Nephron (organoid): ENCODE measurements around the gene MYBBP1A.

ENCODE experiments used
- H3K27ac Mint-ChIP-seq, 3 experiments: 2 replicates each; pipeline ENCODE4 v1.8.0; 2020; ENCODE audit warnings: mixed read lengths in 3 of 3, mild to moderate bottlenecking in 2 of 3, moderate library complexity in 1 of 3
- H3K27me3 Mint-ChIP-seq: 2 replicates; pipeline ENCODE4 v1.8.0; 2021; ENCODE audit warnings: low read depth, mild to moderate bottlenecking, moderate library complexity, mixed read lengths
- H3K36me3 Mint-ChIP-seq: 2 replicates; pipeline ENCODE4 v1.8.0; 2020; ENCODE audit warnings: low read depth, mixed read lengths
- H3K4me1 Mint-ChIP-seq: 2 replicates; pipeline ENCODE4 v1.8.0; 2020; ENCODE audit warnings: mixed read lengths
- H3K4me3 Mint-ChIP-seq, 3 experiments: 2 replicates each; pipeline ENCODE4 v1.8.0; 2020; ENCODE audit warnings: mild to moderate bottlenecking in 3 of 3, mixed read lengths in 3 of 3, moderate library complexity in 2 of 3
- H3K9me3 Mint-ChIP-seq: 2 replicates; pipeline ENCODE4 v1.8.0; 2020; ENCODE audit warnings: mixed read lengths
- TF ChIP-seq, protein P1 (sequence below), 3 experiments: fragments of 200-600 bp; sonication (generic); IDR thresholded peaks; one replicate each; pipeline ENCODE4 v1.5.0; 2021; ENCODE audit warnings: antibody characterized with exemption in 3 of 3; ENCODE audit not compliant: unreplicated experiment in 3 of 3

Gene MYBBP1A

DNA sequence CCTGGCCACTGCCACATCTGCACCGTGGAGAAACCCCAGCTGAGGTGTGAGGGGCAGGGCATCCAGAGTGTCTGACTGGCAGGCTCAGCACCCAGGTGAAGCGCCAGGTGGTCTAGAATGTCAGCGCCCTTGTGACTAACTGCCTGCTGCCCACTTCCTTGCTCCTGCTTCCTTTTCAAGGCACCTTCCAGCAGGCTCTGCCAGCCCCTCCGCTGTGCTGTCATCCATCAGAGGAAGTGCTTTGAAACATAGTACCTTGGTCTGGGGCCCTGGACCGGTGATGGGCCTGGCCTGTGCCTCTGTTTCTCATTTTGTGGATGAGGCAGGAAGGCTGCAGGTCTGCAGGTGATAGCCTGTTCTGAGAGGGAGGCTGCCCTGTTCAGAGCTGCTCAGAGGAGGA, 51.0 kb downstream of the MYBBP1A start:
- no peak overlapping the region for H3K27ac Mint-ChIP-seq
- peaks cover 14% of the 10 kb centered on the region for H3K4me1 Mint-ChIP-seq
- no peaks in the 10 kb centered on the region for H3K36me3 Mint-ChIP-seq
- H3K9me3 Mint-ChIP-seq, result no peaks in the 10 kb centered on the region
- TF ChIP-seq, protein P1, sequence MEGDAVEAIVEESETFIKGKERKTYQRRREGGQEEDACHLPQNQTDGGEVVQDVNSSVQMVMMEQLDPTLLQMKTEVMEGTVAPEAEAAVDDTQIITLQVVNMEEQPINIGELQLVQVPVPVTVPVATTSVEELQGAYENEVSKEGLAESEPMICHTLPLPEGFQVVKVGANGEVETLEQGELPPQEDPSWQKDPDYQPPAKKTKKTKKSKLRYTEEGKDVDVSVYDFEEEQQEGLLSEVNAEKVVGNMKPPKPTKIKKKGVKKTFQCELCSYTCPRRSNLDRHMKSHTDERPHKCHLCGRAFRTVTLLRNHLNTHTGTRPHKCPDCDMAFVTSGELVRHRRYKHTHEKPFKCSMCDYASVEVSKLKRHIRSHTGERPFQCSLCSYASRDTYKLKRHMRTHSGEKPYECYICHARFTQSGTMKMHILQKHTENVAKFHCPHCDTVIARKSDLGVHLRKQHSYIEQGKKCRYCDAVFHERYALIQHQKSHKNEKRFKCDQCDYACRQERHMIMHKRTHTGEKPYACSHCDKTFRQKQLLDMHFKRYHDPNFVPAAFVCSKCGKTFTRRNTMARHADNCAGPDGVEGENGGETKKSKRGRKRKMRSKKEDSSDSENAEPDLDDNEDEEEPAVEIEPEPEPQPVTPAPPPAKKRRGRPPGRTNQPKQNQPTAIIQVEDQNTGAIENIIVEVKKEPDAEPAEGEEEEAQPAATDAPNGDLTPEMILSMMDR (IDR thresholded peaks at IDR 0.05; ENCODE audit: unreplicated experiment in 3 of 3), result no peak
- H3K27me3 Mint-ChIP-seq, result peaks cover 60% of the 10 kb centered on the region
- no peak overlapping the region for H3K4me3 Mint-ChIP-seq

DNA sequence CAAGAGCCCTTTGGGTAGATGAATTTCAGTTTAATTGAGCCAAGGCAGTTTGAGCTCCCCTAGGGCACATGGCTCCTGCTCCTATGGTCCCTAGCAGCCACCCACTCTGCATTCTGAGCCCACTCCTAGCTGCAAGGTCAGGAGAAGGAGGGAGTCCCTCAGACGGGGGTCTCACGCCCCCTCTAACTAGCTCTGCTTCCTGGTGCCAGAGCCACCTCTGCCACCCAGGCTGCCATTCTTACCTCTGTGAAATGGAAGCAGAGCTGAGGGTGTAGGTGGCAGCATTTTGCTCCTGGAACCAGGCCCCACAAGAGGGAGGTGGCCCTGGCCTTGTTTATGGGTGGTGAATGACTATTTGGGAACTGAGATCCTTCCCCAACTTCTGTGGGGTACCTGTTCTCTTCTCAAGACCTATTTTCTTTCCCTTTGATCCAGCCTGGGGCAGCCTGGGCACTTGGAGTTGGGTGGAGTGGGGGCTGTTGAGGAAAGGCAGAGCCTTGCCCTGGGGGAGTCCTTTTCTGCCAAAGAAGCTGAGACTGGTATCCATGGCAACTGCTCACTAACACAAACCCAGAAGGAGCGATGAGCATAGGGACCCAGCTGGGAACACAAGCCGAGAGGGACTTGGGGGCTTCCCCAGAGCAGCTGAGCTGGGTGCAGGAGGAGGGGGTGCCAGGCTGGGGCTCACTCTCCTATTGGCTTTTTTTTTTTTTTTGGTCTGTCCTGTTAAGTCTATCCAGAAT, 51.7 kb downstream of the MYBBP1A start:
- TF ChIP-seq, protein P1 (IDR thresholded peaks at IDR 0.05; ENCODE audit: unreplicated experiment in 3 of 3), result no peak
- no peaks in the 10 kb centered on the region for H3K36me3 Mint-ChIP-seq
- H3K4me3 Mint-ChIP-seq, result no peak overlapping the region
- peaks cover 12% of the 10 kb centered on the region for H3K4me1 Mint-ChIP-seq
- H3K9me3 Mint-ChIP-seq, result no peaks in the 10 kb centered on the region
- H3K27me3 Mint-ChIP-seq, result peaks cover 55% of the 10 kb centered on the region
- no peak overlapping the region for H3K27ac Mint-ChIP-seq

DNA sequence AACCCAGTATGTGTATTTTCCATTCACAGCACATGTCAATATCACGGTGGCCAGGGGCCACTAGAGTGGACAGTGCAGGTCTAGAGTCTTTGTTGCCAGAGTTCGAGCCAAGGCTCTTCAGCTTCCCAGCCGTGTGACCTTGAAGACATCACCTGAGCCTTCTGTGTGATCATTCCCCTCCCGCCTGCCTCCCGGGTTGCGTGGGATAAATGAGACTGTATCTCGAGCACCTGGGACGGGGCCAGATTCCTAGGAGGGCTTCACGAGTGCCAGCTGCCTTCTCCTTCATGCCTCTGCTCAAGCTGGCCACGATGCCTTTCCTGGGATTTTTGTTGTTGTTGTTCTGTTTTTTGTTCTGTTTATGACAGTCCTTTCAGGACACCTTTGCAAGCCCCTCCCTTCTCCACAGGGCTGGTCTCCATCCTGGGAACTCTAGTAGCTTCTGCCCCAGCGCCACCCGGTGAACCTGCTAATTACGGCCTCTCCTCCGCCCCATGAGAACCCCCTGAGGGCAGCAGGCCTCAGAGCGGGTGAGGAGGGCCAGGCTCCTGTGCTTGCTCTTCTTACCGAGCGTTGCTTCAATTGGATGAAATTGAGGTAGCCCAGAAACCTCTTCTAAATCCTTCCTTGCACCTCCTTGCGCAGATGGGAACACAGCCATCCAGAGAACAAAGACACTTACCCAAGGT, 52.6 kb downstream of the MYBBP1A start:
- peaks cover 64% of the 10 kb centered on the region for H3K27me3 Mint-ChIP-seq
- no peaks in the 10 kb centered on the region for H3K36me3 Mint-ChIP-seq
- TF ChIP-seq, protein P1 (IDR thresholded peaks at IDR 0.05; ENCODE audit: unreplicated experiment in 3 of 3), result no peak
- peaks cover 13% of the 10 kb centered on the region for H3K4me1 Mint-ChIP-seq
- H3K9me3 Mint-ChIP-seq, result no peaks in the 10 kb centered on the region
- no peak overlapping the region for H3K27ac Mint-ChIP-seq
- H3K4me3 Mint-ChIP-seq, result no peak overlapping the region

DNA sequence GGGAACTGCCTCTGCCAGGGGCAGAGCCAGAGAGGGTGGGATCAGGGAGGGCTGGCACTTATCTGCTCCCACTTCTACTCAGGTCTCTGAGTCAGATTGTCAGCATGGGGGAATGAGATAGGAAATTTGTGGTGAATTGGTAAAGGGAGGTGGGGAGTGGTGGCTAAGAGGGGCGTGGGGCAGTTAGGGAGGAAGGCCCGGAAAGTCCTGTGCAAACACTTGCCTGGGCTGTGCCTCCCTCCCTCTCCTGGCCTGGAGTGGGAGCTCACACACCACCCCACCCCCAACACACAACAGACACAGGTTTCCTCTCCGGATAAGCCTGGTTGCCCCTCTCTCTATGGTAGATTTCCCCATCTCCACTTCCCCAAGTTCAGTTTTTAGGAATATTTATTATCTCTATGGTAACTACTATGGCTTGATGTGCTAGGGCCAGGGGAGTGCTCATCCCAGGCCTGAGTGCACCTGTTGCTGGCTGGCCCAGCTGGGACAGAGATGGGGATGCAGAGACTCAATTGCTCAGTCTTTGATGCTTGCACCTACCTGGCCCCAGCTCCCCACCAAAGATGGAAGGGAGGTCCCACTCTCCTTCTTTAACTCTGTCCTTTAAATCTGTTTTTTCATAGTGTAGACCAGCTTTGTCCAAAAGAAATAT, 53.8 kb downstream of the MYBBP1A start:
- peak overlapping the region; percentile 12 to 88 (median 46) for H3K4me3 Mint-ChIP-seq
- H3K4me1 Mint-ChIP-seq, result peaks cover 16% of the 10 kb centered on the region
- no peaks in the 10 kb centered on the region for H3K9me3 Mint-ChIP-seq
- H3K36me3 Mint-ChIP-seq, result no peaks in the 10 kb centered on the region
- H3K27ac Mint-ChIP-seq, result no peak overlapping the region
- peaks cover 74% of the 10 kb centered on the region for H3K27me3 Mint-ChIP-seq
- TF ChIP-seq, protein P1 (IDR thresholded peaks at IDR 0.05; ENCODE audit: unreplicated experiment in 3 of 3), result no peak

DNA sequence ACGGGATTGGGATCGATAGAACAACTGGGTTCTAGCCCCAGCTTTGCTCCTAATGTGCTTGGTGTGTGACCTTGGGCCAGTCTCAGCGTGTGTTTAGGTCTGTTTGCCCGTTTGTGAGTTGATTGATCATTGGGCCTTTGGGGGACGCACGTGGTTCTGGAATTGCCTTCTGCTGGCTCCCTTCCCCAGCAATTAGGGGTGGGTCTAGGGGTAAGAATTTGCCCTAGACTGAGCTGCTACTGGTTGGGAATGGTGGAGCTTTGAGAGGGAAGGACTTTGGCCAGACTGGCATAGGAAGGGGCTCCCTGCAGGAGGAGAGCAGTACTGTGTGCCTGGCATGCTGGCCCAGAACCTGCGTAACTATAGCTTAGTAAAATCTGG, 55.0 kb downstream of the MYBBP1A start:
- Mint-ChIP-seq H3K4me1 (peaks cover 16% of the 10 kb centered on the region), H3K36me3 (no peaks in the 10 kb centered on the region), H3K27ac (peak overlapping the region in 2 of 3 experiments; percentile 1 to 6), H3K4me3 (peak overlapping the region; percentile 79 to 88 (median 82)), H3K9me3 (no peaks in the 10 kb centered on the region), H3K27me3 (peaks cover 78% of the 10 kb centered on the region)
- TF ChIP-seq, protein P1 (IDR thresholded peaks at IDR 0.05; ENCODE audit: unreplicated experiment in 3 of 3), result no peak
